ENCODE data around the gene LRCOL1. TPM values are rescaled to one million over a fixed set of nuclear protein-coding genes. Genes with fewer than 3 reads are reported as not detected.

The LRCOL1 gene
- total and polyA plus RNA-seq, 10 of the 15 experiments (the other 5 are each of a cell fraction or from before 2014, with no cell fraction given), result not detected

DNA sequence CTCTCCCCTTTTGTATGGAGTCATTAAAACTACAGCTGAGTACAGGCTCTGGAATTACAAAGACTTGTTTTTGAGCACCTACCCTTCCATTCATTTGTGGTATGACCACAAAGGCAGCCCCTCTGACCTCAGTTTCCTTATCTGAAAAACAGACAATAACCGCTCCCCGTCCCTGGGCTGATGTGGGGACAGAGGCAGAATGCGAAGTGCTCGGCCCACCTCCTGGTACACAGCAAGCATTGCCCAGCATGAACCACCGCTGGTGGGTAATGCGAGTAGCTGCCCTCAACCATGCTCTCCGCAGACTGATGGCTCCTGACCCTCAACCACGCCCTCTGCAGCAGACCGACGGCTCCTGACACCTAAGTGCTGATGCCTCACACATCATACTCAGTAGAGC, 30.6 kb upstream of the LRCOL1 start (continued):
- TF ChIP-seq FOS (IDR thresholded peaks at IDR 0.05; ENCODE audit: borderline replicate concordance, extremely low read depth, insufficient read length) (no peak), ZNF24 (IDR thresholded peaks at IDR 0.05) (no peak), LARP7 (IDR thresholded peaks at IDR 0.05) (no peak), SUPT20H (IDR thresholded peaks at IDR 0.05; ENCODE audit: borderline replicate concordance, control insufficient read depth, low read depth, low read length) (no peak), DPF2 (IDR thresholded peaks at IDR 0.05) (no peak), ZZZ3 (IDR thresholded peaks at IDR 0.05; ENCODE audit: control insufficient read depth, insufficient read length, low read depth) (no peak), ESRRA (IDR thresholded peaks at IDR 0.05; ENCODE audit: low read length) (no peak), RUNX3 (IDR thresholded peaks at IDR 0.05; ENCODE audit: low read length) (no peak)
- TF ChIP-seq, protein P1, sequence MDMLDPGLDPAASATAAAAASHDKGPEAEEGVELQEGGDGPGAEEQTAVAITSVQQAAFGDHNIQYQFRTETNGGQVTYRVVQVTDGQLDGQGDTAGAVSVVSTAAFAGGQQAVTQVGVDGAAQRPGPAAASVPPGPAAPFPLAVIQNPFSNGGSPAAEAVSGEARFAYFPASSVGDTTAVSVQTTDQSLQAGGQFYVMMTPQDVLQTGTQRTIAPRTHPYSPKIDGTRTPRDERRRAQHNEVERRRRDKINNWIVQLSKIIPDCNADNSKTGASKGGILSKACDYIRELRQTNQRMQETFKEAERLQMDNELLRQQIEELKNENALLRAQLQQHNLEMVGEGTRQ (IDR thresholded peaks at IDR 0.05; ENCODE audit: borderline replicate concordance, low read depth, low read length), result no peak

DNA sequence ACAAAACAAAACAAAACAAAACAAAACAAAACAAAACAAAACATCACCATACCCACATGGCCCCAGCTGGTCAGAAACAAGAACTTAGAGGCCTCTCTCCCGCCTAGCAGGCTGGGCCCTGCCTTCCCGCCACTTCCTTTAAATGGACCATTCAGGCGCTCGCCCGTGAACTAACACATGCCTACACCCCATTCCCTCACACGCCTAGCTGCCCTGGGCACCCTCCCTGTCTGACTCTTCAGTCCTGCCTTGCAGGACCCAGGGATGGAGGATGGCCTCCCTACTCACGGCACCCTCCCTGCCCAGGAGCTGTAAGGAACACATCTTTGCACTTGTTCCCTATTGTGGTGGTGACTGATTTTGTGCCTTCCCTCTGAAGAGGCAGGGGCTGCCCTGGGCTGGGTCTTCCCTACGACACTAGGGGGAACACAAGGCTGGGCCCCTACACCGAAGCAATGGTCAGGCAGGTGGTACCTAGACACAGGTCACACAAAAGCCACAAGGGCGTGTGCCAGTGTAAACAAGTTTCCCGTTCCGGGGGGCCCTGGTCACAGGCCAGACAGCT, 29.7 kb upstream of the LRCOL1 start:
- H3K4me1 ChIP-seq (ENCODE audit: control insufficient read depth, insufficient read depth, low read length), result no peaks in the 10 kb centered on the region
- H3K9me3 ChIP-seq (replicated peaks; ENCODE audit: control insufficient read depth, insufficient read depth, low read length), result no peaks in the 10 kb centered on the region
- H3K9ac ChIP-seq (ENCODE audit: control insufficient read depth, insufficient read depth, low read length), result no peak overlapping the region
- no peak overlapping the region for H2AFZ ChIP-seq (ENCODE audit: control insufficient read depth, low read depth, low read length)
- TF ChIP-seq IRF4 (IDR thresholded peaks at IDR 0.05; ENCODE audit: low read depth, low read length) (no peak), PML (IDR thresholded peaks at IDR 0.05; ENCODE audit: low read length) (no peak), TBL1XR1 (IDR thresholded peaks at IDR 0.05; ENCODE audit: low read depth, low read length) (no peak), LARP7 (IDR thresholded peaks at IDR 0.05) (no peak), SRF (IDR thresholded peaks at IDR 0.05; ENCODE audit: low read depth in 2 of 2, low read length in 2 of 2) (no peak)
- no peaks in the 10 kb centered on the region for H3K79me2 ChIP-seq (ENCODE audit: control insufficient read depth, insufficient read depth, low read length)
- ChIA-PET POLR2A (no interaction called here), SMC1A (ENCODE audit: uncharacterized antibody, unreplicated experiment) (no interaction called here), RAD21 (ENCODE audit: unreplicated experiment) (no interaction called here), CTCF (no interaction called here)
- no peak overlapping the region for H3K4me2 ChIP-seq (ENCODE audit: control insufficient read depth, insufficient read depth)
- no peak overlapping the region for H3K27ac ChIP-seq (ENCODE audit: control insufficient read depth, insufficient read depth)
- H3K4me3 ChIP-seq, result no peak overlapping the region
- WGBS (ENCODE audit: insufficient coverage, insufficient replicate concordance, low lambda C conversion rate, missing lambda C conversion rate), result 79% methylated on average over 11 of the region's 12 CpGs
- FAIRE-seq (no peak), DNase-seq (ENCODE audit: low read depth, low spot score) (no peak), ATAC-seq (no peak)
- BruUV-seq (replicated peaks), result no TSS peak
- intact Hi-C loops (cut with micrococcal nuclease; ENCODE audit: unreplicated experiment), result no loop called here
- H3K36me3 ChIP-seq (ENCODE audit: control insufficient read depth in 2 of 2, insufficient read depth in 2 of 2, low read length in 1 of 2), result peaks cover 19 to 49% of the 10 kb centered on the region in 2 experiments
- in situ Hi-C loops (cut with MboI), result no loop called here
- no peaks in the 10 kb centered on the region for H3K27me3 ChIP-seq (replicated peaks in 1 of 2; ENCODE audit: control insufficient read depth in 2 of 2, insufficient read depth in 2 of 2, low read length in 1 of 2)
- H4K20me1 ChIP-seq (ENCODE audit: control insufficient read depth, insufficient read depth), result no peaks in the 10 kb centered on the region
